Panc1 (cell line): ENCODE measurements around the gene FETUB. TPM values are rescaled to one million over a fixed set of nuclear protein-coding genes. Genes with fewer than 3 reads are reported as not detected.

Experiments used
- ATAC-seq: fragments of 200-7000 bp; cut with Tn5 transposase; 2 replicates; pipeline ENCODE4 v1.9.1; 2020; ENCODE audit warnings: mild to moderate bottlenecking, moderate library complexity
- BruUV-seq: library from RNA; stranded (reverse); fragments of 400-500 nt; replicated peaks from 2 replicates; lab custom pipeline; 2021; lab: Mats Ljungman, UMichigan
- CTCF ChIA-PET: fragments of 300-600 bp; sonication (Branson Sonifier 250); formaldehyde crosslinking; loops from one replicate; lab custom pipeline; 2022; ENCODE audit warnings: antibody characterized with exemption; lab: Charles Lee
- POLR2A ChIA-PET: fragments of 300-600 bp; sonication (Branson Sonifier 250); formaldehyde crosslinking; loops from one replicate; lab custom pipeline; 2022; ENCODE audit warnings: antibody characterized with exemption; lab: Charles Lee
- DNase-seq: peaks from one replicate; pipeline ENCODE4 v3.0.0-alpha.2; 2010; ENCODE audit warnings: low read depth, low spot score
- H3K27ac ChIP-seq: 2 replicates; pipeline ENCODE4 v1.5.1; 2011; ENCODE audit warnings: mild to moderate bottlenecking, low read length, inconsistent platforms
- H3K27me3 ChIP-seq: fragments of 200-500 bp; sonication (Bioruptor generic); 2 replicates; pipeline ENCODE4 v1.6.0; 2014; ENCODE audit warnings: low read length, inconsistent platforms; ENCODE audit not compliant: control insufficient read depth, insufficient read depth
- H3K36me3 ChIP-seq: fragments of 200-500 bp; sonication (Bioruptor generic); 2 replicates; pipeline ENCODE4 v1.5.1; 2014; ENCODE audit warnings: inconsistent platforms, mild to moderate bottlenecking, low read length, moderate library complexity; ENCODE audit not compliant: control insufficient read depth, insufficient read depth
- H3K4me1 ChIP-seq: 2 replicates; pipeline ENCODE4 v1.5.1; 2011; ENCODE audit warnings: inconsistent platforms, mild to moderate bottlenecking, low read length, moderate library complexity; ENCODE audit not compliant: control insufficient read depth, insufficient read depth
- H3K4me3 ChIP-seq, 2 experiments: 2 replicates each; pipeline ENCODE4 v1.5.1; 2011 to 2012; ENCODE audit warnings: low read depth in 2 of 2, low read length in 2 of 2, mild to moderate bottlenecking in 2 of 2, inconsistent platforms in 1 of 2, moderate library complexity in 1 of 2
- H3K9me3 ChIP-seq: fragments of 200-500 bp; sonication (Bioruptor generic); 2 replicates; pipeline ENCODE4 v1.5.1; 2014; ENCODE audit warnings: low read depth, mild to moderate bottlenecking, inconsistent platforms, low read length, moderate library complexity; ENCODE audit not compliant: control insufficient read depth, insufficient read depth
- POLR2AphosphoS5 ChIP-seq: IDR thresholded peaks from 2 replicates; pipeline ENCODE4 v1.6.1; 2012; ENCODE audit warnings: mild to moderate bottlenecking, low read depth, low read length, moderate library complexity
- SIN3A ChIP-seq: IDR thresholded peaks from 2 replicates; pipeline ENCODE4 v1.6.1; 2012; ENCODE audit warnings: low read depth, mild to moderate bottlenecking, low read length, moderate library complexity, borderline replicate concordance; ENCODE audit not compliant: insufficient read depth
- TCF7L2 ChIP-seq: IDR thresholded peaks from 2 replicates; pipeline ENCODE4 v1.6.1; 2011; ENCODE audit warnings: mild to moderate bottlenecking, low read depth, low read length, inconsistent platforms
- in situ Hi-C: cut with HindIII; loops from 2 replicates; pipeline ENCODE4 v1.10.0; 2016; ENCODE audit warnings: low sequenced_read_pairs, low pct_unique_long_range_greater_than_20kb
- intact Hi-C: fragments of 100-400 bp; cut with micrococcal nuclease; formaldehyde crosslinking; loops from one replicate; pipeline ENCODE4 v1.10.0; 2022; ENCODE audit not compliant: unreplicated experiment
- total RNA-seq: library from RNA; stranded (reverse); gene quantifications from one replicate; pipeline ENCODE4 v1.2.1, GENCODE V29; 2021; ENCODE audit not compliant: unreplicated experiment
- TF ChIP-seq, protein P1 (sequence below): fragments of 450-650 bp; IDR thresholded peaks from 2 replicates; pipeline ENCODE4 v1.5.1; 2017; ENCODE audit warnings: mild to moderate bottlenecking
- TF ChIP-seq, protein P2 (sequence below), 2 experiments: IDR thresholded peaks; 2 replicates each; pipeline ENCODE4 v1.6.1; 2011 to 2012; ENCODE audit warnings: low read depth in 2 of 2, control low read depth in 1 of 2, low read length in 1 of 2, mild to moderate bottlenecking in 1 of 2, moderate library complexity in 1 of 2; ENCODE audit not compliant: insufficient read depth in 1 of 2

Gene FETUB
- total RNA-seq, 1 experiment from 2014 or later, result not detected

DNA sequence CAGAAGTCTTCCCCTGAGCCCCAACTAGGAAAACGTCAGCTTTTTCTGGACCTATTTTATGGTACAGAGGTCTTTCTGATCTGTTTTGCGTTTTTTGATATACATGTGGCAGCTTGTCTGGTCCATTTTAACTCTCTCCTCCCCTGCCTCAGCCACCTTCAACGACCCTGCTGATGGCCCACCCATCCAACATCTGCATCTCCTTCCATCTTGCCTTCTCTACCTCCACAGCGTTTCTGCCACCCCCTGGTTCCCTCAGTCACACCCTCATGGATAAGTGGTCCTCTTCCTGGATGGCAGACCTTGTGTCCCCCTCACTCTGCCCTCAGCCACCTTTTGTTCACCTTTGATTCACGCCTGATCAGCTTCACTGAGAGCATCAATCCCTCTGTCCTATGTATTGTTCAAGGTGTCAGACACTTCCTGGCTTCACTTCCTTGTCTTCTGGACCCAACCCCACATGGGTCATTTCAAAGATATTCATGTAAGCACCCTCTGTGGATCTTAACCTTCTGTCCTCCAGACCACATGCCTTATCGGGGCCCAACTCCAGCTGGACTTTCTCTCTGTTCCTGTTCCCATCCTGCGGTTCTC, 13.8 kb upstream of the FETUB start:
- no peaks in the 10 kb centered on the region for H3K4me1 ChIP-seq
- no peak overlapping the region for H3K4me3 ChIP-seq
- no peaks in the 10 kb centered on the region for H3K9me3 ChIP-seq
- POLR2A ChIA-PET, result no interaction called here
- TF ChIP-seq POLR2AphosphoS5 (no peak), SIN3A (no peak), TCF7L2 (no peak)
- TF ChIP-seq, protein P1, sequence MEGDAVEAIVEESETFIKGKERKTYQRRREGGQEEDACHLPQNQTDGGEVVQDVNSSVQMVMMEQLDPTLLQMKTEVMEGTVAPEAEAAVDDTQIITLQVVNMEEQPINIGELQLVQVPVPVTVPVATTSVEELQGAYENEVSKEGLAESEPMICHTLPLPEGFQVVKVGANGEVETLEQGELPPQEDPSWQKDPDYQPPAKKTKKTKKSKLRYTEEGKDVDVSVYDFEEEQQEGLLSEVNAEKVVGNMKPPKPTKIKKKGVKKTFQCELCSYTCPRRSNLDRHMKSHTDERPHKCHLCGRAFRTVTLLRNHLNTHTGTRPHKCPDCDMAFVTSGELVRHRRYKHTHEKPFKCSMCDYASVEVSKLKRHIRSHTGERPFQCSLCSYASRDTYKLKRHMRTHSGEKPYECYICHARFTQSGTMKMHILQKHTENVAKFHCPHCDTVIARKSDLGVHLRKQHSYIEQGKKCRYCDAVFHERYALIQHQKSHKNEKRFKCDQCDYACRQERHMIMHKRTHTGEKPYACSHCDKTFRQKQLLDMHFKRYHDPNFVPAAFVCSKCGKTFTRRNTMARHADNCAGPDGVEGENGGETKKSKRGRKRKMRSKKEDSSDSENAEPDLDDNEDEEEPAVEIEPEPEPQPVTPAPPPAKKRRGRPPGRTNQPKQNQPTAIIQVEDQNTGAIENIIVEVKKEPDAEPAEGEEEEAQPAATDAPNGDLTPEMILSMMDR, result no peak
- TF ChIP-seq, protein P2, sequence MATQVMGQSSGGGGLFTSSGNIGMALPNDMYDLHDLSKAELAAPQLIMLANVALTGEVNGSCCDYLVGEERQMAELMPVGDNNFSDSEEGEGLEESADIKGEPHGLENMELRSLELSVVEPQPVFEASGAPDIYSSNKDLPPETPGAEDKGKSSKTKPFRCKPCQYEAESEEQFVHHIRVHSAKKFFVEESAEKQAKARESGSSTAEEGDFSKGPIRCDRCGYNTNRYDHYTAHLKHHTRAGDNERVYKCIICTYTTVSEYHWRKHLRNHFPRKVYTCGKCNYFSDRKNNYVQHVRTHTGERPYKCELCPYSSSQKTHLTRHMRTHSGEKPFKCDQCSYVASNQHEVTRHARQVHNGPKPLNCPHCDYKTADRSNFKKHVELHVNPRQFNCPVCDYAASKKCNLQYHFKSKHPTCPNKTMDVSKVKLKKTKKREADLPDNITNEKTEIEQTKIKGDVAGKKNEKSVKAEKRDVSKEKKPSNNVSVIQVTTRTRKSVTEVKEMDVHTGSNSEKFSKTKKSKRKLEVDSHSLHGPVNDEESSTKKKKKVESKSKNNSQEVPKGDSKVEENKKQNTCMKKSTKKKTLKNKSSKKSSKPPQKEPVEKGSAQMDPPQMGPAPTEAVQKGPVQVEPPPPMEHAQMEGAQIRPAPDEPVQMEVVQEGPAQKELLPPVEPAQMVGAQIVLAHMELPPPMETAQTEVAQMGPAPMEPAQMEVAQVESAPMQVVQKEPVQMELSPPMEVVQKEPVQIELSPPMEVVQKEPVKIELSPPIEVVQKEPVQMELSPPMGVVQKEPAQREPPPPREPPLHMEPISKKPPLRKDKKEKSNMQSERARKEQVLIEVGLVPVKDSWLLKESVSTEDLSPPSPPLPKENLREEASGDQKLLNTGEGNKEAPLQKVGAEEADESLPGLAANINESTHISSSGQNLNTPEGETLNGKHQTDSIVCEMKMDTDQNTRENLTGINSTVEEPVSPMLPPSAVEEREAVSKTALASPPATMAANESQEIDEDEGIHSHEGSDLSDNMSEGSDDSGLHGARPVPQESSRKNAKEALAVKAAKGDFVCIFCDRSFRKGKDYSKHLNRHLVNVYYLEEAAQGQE (IDR thresholded peaks at IDR 0.05; ENCODE audit: insufficient read depth in 1 of 2, low read depth in 2 of 2, low read length in 1 of 2), result no peak
- intact Hi-C loops (no loop called here), in situ Hi-C loops (no loop called here)
- CTCF ChIA-PET, result interaction anchor here (1.3 kb wide), 1 partner anchor 9 kb away, joined by 5 read pairs; no protein-coding TSS in a partner anchor
- H3K36me3 ChIP-seq, result no peaks in the 10 kb centered on the region
- ATAC-seq (no peak), DNase-seq (no peak)
- H3K27me3 ChIP-seq, result peaks cover 12% of the 10 kb centered on the region; the same call in 1 of the 2 replicates
- H3K27ac ChIP-seq, result no peak overlapping the region
- no TSS peak for BruUV-seq

DNA sequence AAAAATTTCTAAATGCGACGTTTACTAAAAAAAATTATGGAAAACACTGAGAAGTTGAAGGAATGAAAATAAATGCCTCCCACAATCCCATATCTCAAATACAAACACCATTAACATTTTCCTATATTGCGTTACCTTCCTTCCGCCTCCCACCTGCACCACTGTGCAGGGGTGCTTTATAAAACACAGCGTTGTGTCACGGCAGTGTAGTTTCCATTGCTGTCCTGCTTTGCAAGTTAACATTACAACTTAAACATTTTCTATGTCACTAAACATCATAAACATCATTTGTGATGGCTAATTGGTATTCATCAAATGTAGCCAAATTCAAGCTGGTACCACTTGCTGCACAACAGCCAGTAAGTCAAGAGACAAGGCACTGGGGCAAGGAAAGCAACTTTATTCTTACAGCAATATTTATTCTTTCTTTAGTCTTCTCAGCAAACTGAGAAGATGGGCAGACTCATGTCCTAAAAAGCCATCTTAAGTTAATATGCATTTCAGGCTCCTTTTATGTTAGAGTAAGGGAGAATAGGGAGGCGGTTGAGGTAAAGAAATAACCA, 12.3 kb upstream of the FETUB start:
- no TSS peak for BruUV-seq
- ChIA-PET CTCF (no interaction called here), POLR2A (no interaction called here)
- Histone ChIP-seq H3K27me3 (peaks cover 12% of the 10 kb centered on the region; the same call in 1 of the 2 replicates), H3K36me3 (no peaks in the 10 kb centered on the region), H3K9me3 (no peaks in the 10 kb centered on the region), H3K4me1 (no peaks in the 10 kb centered on the region), H3K27ac (no peak overlapping the region), H3K4me3 (no peak overlapping the region)
- in situ Hi-C loops, result no loop called here
- TF ChIP-seq, protein P1, result no peak
- TF ChIP-seq SIN3A, result no peak
- TF ChIP-seq, protein P2 (IDR thresholded peaks at IDR 0.05; ENCODE audit: insufficient read depth in 1 of 2, low read depth in 2 of 2, low read length in 1 of 2), result no peak
- TF ChIP-seq POLR2AphosphoS5, result no peak
- TF ChIP-seq TCF7L2, result no peak
- intact Hi-C loops, result no loop called here
- no peak for ATAC-seq
- DNase-seq, result no peak
